AG09309 (cell line): ENCODE data around the gene SLC6A13.

Experiments
- DNase-seq: peaks from one replicate; pipeline ENCODE4 v3.0.0-alpha.2; 2010; ENCODE audit warnings: low read depth
- H3K4me3 ChIP-seq: 2 replicates; pipeline ENCODE4 v1.5.1; 2011; ENCODE audit warnings: mild to moderate bottlenecking, low read depth, low read length, moderate library complexity; ENCODE audit not compliant: control insufficient read depth
- CTCF ChIP-seq: IDR thresholded peaks from 2 replicates; pipeline ENCODE4 v1.5.1; 2011; ENCODE audit warnings: mild to moderate bottlenecking, low read depth, low read length, inconsistent platforms; ENCODE audit not compliant: insufficient read depth, control insufficient read depth; ENCODE audit errors: missing control alignments

SLC6A13 gene

GRCh38 chr12:273382-273781, 10.7 kb upstream of the SLC6A13 start:
- DNase-seq: no peak
- no peak for TF ChIP-seq CTCF

GRCh38 chr12:272942-273341, 10.3 kb upstream of the SLC6A13 start:
- H3K4me3 ChIP-seq: no peak overlapping the region
- no peak for TF ChIP-seq CTCF
- DNase-seq: no peak

More at GRCh38 chr12:273382-273781, 10.7 kb upstream of the SLC6A13 start:
- H3K4me3 ChIP-seq: no peak overlapping the region

DNA sequence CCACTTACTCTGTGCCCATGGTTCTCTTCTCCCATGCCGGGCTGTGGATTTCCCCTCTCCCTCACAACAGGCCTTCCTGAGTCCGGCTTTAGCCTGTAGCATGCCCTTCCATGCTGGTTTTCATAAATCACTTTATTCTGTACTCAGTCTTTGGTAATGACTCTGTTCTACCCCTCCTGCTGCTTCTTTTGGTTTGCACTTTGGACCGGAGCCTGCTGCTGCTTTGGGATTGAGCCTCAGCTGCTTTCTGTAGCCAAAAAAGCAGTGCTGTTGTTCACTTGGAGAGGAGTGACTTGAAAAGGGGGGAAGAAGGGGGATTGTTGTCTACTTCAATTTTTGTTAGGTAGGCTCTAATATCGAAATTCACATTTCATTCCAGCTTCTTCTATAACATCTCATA, 8.5 kb upstream of the SLC6A13 start:
- no peak for TF ChIP-seq CTCF
- DNase-seq: no peak
- no peak overlapping the region for H3K4me3 ChIP-seq

DNA sequence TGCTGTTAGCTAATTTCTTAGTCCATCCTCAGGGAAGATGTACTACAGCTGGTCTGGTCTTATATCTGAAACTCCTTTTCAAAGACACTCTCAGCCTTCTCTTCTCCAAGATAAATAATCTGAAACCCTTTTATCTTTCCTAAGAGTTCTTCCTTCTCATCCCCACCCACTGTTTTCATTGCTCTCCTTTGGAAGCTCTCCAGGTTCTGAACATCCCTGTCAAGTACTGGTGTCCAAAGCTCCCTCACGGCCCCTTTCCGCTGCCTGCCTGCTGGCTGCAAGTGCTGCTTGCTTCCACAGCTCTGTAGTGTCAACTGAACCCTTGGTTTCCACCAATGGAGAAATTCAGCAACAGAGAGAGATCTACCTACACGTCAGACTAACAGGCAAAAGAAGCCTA, 6.6 kb upstream of the SLC6A13 start:
- no peak for DNase-seq
- H3K4me3 ChIP-seq: no peak overlapping the region
- no peak for TF ChIP-seq CTCF

- TF ChIP-seq CTCF: no peak
- no peak overlapping the region for H3K4me3 ChIP-seq
- DNase-seq: no peak
Measured at GRCh38 chr12:268483-268840, 5.8 kb upstream of the SLC6A13 start.

- TF ChIP-seq CTCF: no peak
- H3K4me3 ChIP-seq: no peak overlapping the region
- no peak for DNase-seq
Measured at GRCh38 chr12:267581-268482, 5.2 kb upstream of the SLC6A13 start.

- no peak for DNase-seq
- no peak overlapping the region for H3K4me3 ChIP-seq
- no peak for TF ChIP-seq CTCF
Measured at GRCh38 chr12:265096-265495, 2.5 kb upstream of the SLC6A13 start.
